Hepatocyte (in vitro differentiated cells): ENCODE data around the gene RAB5A. TPM values are rescaled to one million over a fixed set of nuclear protein-coding genes. Genes with fewer than 3 reads are reported as not detected.
"Not testable (repeated sequence)": the region's sequence is repeated elsewhere in the genome, so short reads cannot be mapped to it uniquely, and the experiment has no call there.

Experiments
- DNase-seq: peaks from one replicate; pipeline ENCODE4 v3.0.0-alpha.2; 2016; ENCODE audit warnings: low spot score
- H2AFZ ChIP-seq: fragments of 200-600 bp; sonication (generic); 2 replicates; pipeline ENCODE4 v1.6.0; 2016; ENCODE audit warnings: antibody characterized with exemption, mild to moderate bottlenecking
- H3K27ac ChIP-seq: fragments of 200-600 bp; sonication (generic); 2 replicates; pipeline ENCODE4 v1.5.1; 2016; ENCODE audit warnings: mild to moderate bottlenecking
- H3K27me3 ChIP-seq: fragments of 200-600 bp; sonication (generic); 2 replicates; pipeline ENCODE4 v1.6.1; 2016
- H3K36me3 ChIP-seq: fragments of 200-600 bp; sonication (generic); replicated peaks from 2 replicates; pipeline ENCODE4 v1.5.1; 2016; ENCODE audit warnings: low read depth; ENCODE audit not compliant: insufficient read depth
- H3K4me1 ChIP-seq: fragments of 200-600 bp; sonication (generic); 2 replicates; pipeline ENCODE4 v1.5.1; 2016; ENCODE audit warnings: mild to moderate bottlenecking, moderate library complexity; ENCODE audit not compliant: insufficient read depth
- H3K4me2 ChIP-seq: fragments of 200-600 bp; sonication (generic); 2 replicates; pipeline ENCODE4 v1.6.0; 2016
- H3K4me3 ChIP-seq: fragments of 200-600 bp; sonication (generic); 2 replicates; pipeline ENCODE4 v1.5.1; 2016; ENCODE audit warnings: mild to moderate bottlenecking
- H3K79me2 ChIP-seq: fragments of 200-600 bp; sonication (generic); 2 replicates; pipeline ENCODE4 v1.6.0; 2017; ENCODE audit warnings: mild to moderate bottlenecking
- H3K9me2 ChIP-seq: fragments of 200-600 bp; sonication (generic); replicated peaks from 2 replicates; pipeline ENCODE4 v1.6.0; 2017; ENCODE audit warnings: mild to moderate bottlenecking; ENCODE audit not compliant: insufficient read depth
- H3K9me3 ChIP-seq: fragments of 200-600 bp; sonication (generic); 2 replicates; pipeline ENCODE4 v1.5.1; 2016; ENCODE audit warnings: low read depth, mild to moderate bottlenecking
- H4K20me1 ChIP-seq: fragments of 200-600 bp; sonication (generic); 2 replicates; pipeline ENCODE4 v1.6.0; 2016; ENCODE audit warnings: mild to moderate bottlenecking; ENCODE audit not compliant: insufficient read depth, poor library complexity, severe bottlenecking
- EZH2 ChIP-seq: fragments of 200-600 bp; sonication (generic); IDR thresholded peaks from 2 replicates; pipeline ENCODE4 v1.6.1; 2016; ENCODE audit warnings: antibody characterized with exemption, mild to moderate bottlenecking, borderline replicate concordance
- EZH2phosphoT487 ChIP-seq: fragments of 200-600 bp; sonication (generic); IDR thresholded peaks from one replicate; pipeline ENCODE4 v1.6.1; 2018; ENCODE audit warnings: antibody characterized with exemption, mild to moderate bottlenecking, low read depth, moderate library complexity; ENCODE audit not compliant: unreplicated experiment, severe bottlenecking
- WGBS: methylation state at CpG from one replicate; pipeline ENCODE4 v1.1.6; 2016; ENCODE audit warnings: low lambda C conversion rate; ENCODE audit errors: missing lambda C conversion rate; 5-methylcytosine and 5-hydroxymethylcytosine counted together
- polyA plus RNA-seq: library from polyadenylated mRNA; unstranded; fragments of >200 nt; fragmentation: Nextera tagmentation; extraction: Ambion mirVana; gene quantifications from 2 replicates; pipeline ENCODE4 v1.2.1, GENCODE V29; 2016
- total RNA-seq: library from RNA; depleted of rRNA; stranded (reverse); fragments of >200 nt; gene quantifications from 2 replicates; pipeline ENCODE4 v1.2.3, GENCODE V29; 2014
- TF ChIP-seq, protein P1 (sequence below): fragments of 200-600 bp; sonication (generic); IDR thresholded peaks from 2 replicates; pipeline ENCODE4 v1.5.1; 2016; ENCODE audit warnings: antibody characterized with exemption, mild to moderate bottlenecking; ENCODE audit not compliant: poor library complexity

The RAB5A gene
- total and polyA plus RNA-seq, 2 experiments from 2014 or later, result 72.2 to 76.1 TPM

- 4% methylated on average over 2 of the region's 2 CpGs for WGBS
- peaks cover 50% of the 10 kb centered on the region for H4K20me1 ChIP-seq
- DNase-seq, result no peak
- H3K27ac ChIP-seq, result peak overlapping the region; percentile 99
- peaks cover 11% of the 10 kb centered on the region for H3K4me1 ChIP-seq
- H3K79me2 ChIP-seq, result peaks cover 58% of the 10 kb centered on the region
- no peak overlapping the region for H2AFZ ChIP-seq
- H3K9me3 ChIP-seq, result no peaks in the 10 kb centered on the region
- H3K9me2 ChIP-seq, result no peaks in the 10 kb centered on the region
- H3K4me3 ChIP-seq, result peak overlapping the region; percentile 73
- no peaks in the 10 kb centered on the region for H3K36me3 ChIP-seq
- TF ChIP-seq, protein P1, sequence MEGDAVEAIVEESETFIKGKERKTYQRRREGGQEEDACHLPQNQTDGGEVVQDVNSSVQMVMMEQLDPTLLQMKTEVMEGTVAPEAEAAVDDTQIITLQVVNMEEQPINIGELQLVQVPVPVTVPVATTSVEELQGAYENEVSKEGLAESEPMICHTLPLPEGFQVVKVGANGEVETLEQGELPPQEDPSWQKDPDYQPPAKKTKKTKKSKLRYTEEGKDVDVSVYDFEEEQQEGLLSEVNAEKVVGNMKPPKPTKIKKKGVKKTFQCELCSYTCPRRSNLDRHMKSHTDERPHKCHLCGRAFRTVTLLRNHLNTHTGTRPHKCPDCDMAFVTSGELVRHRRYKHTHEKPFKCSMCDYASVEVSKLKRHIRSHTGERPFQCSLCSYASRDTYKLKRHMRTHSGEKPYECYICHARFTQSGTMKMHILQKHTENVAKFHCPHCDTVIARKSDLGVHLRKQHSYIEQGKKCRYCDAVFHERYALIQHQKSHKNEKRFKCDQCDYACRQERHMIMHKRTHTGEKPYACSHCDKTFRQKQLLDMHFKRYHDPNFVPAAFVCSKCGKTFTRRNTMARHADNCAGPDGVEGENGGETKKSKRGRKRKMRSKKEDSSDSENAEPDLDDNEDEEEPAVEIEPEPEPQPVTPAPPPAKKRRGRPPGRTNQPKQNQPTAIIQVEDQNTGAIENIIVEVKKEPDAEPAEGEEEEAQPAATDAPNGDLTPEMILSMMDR, result no peak
- no peak for TF ChIP-seq EZH2
- TF ChIP-seq EZH2phosphoT487, result no peak
- peak overlapping the region; percentile 83 for H3K4me2 ChIP-seq
- no peaks in the 10 kb centered on the region for H3K27me3 ChIP-seq
Measured at GRCh38 chr3:19948226-19948591, 1.3 kb downstream of the RAB5A start.

- H3K4me3 ChIP-seq, result no peak overlapping the region
- 95% methylated on average over 2 of the region's 2 CpGs for WGBS
- peak overlapping the region; percentile 83 for H3K4me2 ChIP-seq
- no peaks in the 10 kb centered on the region for H3K9me2 ChIP-seq
- H3K9me3 ChIP-seq, result no peaks in the 10 kb centered on the region
- no peak overlapping the region for H3K27ac ChIP-seq
- TF ChIP-seq EZH2phosphoT487, result no peak
- TF ChIP-seq EZH2, result no peak
- TF ChIP-seq, protein P1, result no peak
- peaks cover 79% of the 10 kb centered on the region for H3K79me2 ChIP-seq
- no peak for DNase-seq
- no peak overlapping the region for H2AFZ ChIP-seq
- peaks cover 71% of the 10 kb centered on the region for H4K20me1 ChIP-seq
- no peaks in the 10 kb centered on the region for H3K27me3 ChIP-seq
- H3K36me3 ChIP-seq, result no peaks in the 10 kb centered on the region
- peaks cover 11% of the 10 kb centered on the region for H3K4me1 ChIP-seq
Measured at GRCh38 chr3:19950316-19950715, 3.4 kb downstream of the RAB5A start.

DNA sequence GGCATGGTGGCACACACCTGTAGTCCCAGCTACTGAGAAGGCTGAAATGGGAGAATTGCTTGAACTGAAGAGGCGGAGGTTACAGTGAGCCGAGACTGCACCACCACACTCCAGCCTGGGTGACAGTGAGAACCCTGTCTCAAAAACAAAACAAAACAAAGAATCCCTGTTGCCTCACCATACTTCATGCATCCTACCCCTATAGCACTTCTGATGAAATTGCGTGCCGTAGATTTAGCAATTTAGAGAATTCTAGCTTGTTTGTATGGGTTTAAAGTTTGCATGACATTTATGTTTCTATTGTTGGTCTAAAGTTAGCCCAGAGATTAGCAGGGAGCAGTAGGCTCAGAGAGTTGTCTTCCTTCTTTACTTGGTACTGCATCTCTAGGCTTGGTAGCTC is 7.8 kb downstream of the RAB5A start:
- WGBS, result over 99% methylated on average over 4 of the region's 4 CpGs
- H3K79me2 ChIP-seq, result peaks cover 100% of the 10 kb centered on the region
- H2AFZ ChIP-seq, result no peak overlapping the region
- DNase-seq, result no peak
- no peaks in the 10 kb centered on the region for H3K36me3 ChIP-seq
- H4K20me1 ChIP-seq, result peaks cover 92% of the 10 kb centered on the region
- no peak overlapping the region for H3K4me3 ChIP-seq
- no peak overlapping the region for H3K27ac ChIP-seq
- H3K27me3 ChIP-seq, result no peaks in the 10 kb centered on the region
- H3K4me2 ChIP-seq, result no peak overlapping the region
- H3K4me1 ChIP-seq, result peaks cover 9% of the 10 kb centered on the region
- no peaks in the 10 kb centered on the region for H3K9me2 ChIP-seq
- TF ChIP-seq EZH2phosphoT487 (no peak), EZH2 (no peak)
- TF ChIP-seq, protein P1, result no peak
- H3K9me3 ChIP-seq, result no peaks in the 10 kb centered on the region

- WGBS, result 92% methylated on average over 9 of the region's 9 CpGs
- not testable (repeated sequence) for H3K4me2 ChIP-seq, H3K4me3 ChIP-seq, H3K4me1 ChIP-seq, H3K27ac ChIP-seq, DNase-seq, H3K27me3 ChIP-seq, H3K9me2 ChIP-seq, H2AFZ ChIP-seq, H3K9me3 ChIP-seq, H3K36me3 ChIP-seq
- peaks cover 85% of the 10 kb centered on the region for H4K20me1 ChIP-seq
- peaks cover 100% of the 10 kb centered on the region for H3K79me2 ChIP-seq
Measured at GRCh38 chr3:19957354-19957753, 10.5 kb downstream of the RAB5A start.
